ENCODE data around the gene RAP1GAP2.
A peak's percentile ranks its signal among the peaks of the same experiment; 100 is the strongest.

The RAP1GAP2 gene

DNA sequence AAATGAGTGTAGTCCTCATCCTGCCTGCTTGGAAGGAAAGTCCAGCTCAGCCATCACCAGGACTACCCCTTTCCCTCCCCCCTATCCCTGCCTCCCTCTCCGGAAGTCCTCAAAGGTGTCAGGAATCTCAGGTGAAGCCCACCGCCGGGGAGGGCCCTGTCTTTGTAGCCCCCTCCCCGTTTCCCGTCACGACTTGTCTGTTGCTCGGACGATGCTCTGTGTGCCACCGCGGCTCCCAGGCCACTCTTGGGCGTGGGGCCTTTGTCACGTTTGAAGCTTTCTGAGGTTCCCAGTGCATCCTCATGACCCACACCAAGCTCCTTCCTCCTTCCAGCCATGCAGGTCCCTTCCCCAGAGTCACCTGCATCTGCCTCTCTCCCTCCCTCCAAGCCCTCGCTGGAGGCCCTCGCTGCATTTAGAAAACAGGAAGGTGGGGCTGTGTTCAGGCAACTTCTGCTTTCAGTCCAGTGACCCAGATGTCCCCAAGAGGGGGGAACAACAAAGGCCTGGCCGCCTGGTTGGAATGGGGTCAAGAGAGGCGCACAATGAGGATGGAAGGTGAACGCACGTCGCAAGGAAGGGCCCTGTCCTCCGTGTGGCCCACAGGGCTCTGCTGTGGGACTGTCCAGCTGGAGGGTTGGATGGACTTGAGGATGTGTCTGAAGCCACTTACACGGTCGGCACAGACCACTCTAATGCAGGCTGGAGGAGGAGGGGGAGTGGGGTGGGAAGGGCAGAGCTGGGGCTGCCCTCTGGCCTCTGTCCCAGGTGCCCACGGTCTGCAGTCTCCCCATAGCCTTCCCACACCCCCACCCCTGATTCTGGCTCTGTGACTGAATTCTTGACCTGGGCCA, 207.3 kb downstream of the RAP1GAP2 start:
- CTCF ChIA-PET, result interaction anchor here (1.6 kb wide), 1 partner anchor 10 kb away, joined by 8 read pairs; no protein-coding TSS in a partner anchor
- POLR2A ChIA-PET, result no interaction called here
- DNase-seq (ENCODE audit: extremely low spot score), result no peak
- TF ChIP-seq ZNF384 (IDR thresholded peaks at IDR 0.05), result no peak
- TF ChIP-seq TARDBP (IDR thresholded peaks at IDR 0.05), result no peak
- TF ChIP-seq NFRKB (IDR thresholded peaks at IDR 0.05), result no peak
- TF ChIP-seq ELF4 (IDR thresholded peaks at IDR 0.05), result no peak
- no peak for TF ChIP-seq ARNT (IDR thresholded peaks at IDR 0.05)
- no peak for TF ChIP-seq SP1 (IDR thresholded peaks at IDR 0.05)
- TF ChIP-seq HDGF (IDR thresholded peaks at IDR 0.05; ENCODE audit: borderline replicate concordance), result no peak
- TF ChIP-seq FOXA1 (IDR thresholded peaks at IDR 0.05), result no peak
- no peak for TF ChIP-seq L3MBTL2 (conservative IDR thresholded peaks at IDR 0.05)
- no peak for TF ChIP-seq LEF1 (IDR thresholded peaks at IDR 0.05; ENCODE audit: borderline replicate concordance)
- no peak for TF ChIP-seq FOXK2 (IDR thresholded peaks at IDR 0.05)
- no peak for TF ChIP-seq SUZ12 (IDR thresholded peaks at IDR 0.05)
- TF ChIP-seq CTBP1 (IDR thresholded peaks at IDR 0.05; ENCODE audit: borderline replicate concordance), result no peak
- TF ChIP-seq FOXM1 (IDR thresholded peaks at IDR 0.05; ENCODE audit: borderline replicate concordance), result no peak

DNA sequence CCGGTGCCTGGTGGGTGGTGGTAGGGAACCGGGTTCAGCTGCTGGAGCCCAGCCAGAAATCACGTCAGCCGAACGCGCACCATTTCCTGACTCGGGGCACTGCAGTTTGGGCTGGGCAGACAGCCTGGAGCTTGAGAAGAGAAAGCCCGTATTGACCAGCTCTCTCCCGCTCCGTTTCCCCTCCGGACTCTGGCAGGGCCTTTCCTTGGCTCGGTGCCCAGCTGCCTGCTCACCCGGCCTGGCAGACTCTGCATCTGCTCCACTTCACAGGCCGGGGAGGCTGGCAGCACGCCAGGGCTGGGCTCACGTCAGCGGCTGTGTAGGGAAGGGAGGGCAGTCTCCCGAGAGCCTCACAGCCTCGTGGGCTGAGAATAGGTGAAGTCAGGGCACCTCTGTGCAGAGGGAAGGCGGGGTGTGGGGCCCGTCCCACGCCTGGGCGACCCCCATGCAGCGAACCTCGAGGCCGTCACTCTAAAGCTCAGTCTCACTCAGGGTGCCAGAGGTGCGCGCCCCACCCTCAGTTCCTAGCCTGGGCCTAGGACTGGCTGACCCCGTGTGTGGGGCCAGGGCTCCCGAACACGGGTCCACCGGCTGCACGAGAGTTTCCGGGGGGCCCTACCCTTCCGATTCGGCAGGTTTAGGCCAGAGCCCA, 208.0 kb downstream of the RAP1GAP2 start:
- DNase-seq (ENCODE audit: extremely low spot score), result peak; percentile 67
- POLR2A ChIA-PET, result no interaction called here
- TF ChIP-seq TARDBP (IDR thresholded peaks at IDR 0.05) (no peak), ZNF384 (IDR thresholded peaks at IDR 0.05) (no peak), SP1 (IDR thresholded peaks at IDR 0.05) (no peak), LEF1 (IDR thresholded peaks at IDR 0.05; ENCODE audit: borderline replicate concordance) (no peak)
- CTCF ChIA-PET, result no interaction called here

DNA sequence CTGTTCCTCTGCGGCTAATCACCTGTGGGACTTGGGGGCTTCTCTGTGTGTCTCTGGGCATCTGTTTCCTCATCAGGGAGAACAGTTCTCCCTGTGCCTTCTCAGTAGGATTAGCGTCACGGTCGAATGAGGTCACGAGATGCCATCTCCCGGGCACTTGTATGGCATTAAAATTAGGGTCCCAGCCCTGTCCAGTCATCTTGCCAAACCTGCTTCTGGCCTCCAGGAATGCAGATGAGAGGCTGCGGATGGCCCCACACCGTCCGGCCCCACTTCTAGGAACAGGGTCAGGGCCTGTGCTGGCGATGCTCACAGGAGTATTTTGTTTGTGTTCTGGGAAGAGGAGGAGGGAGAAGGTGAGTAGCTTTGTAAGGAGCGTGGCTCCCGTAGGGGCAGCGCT, 208.7 kb downstream of the RAP1GAP2 start:
- POLR2A ChIA-PET, result no interaction called here
- TF ChIP-seq NFRKB (IDR thresholded peaks at IDR 0.05) (no peak), TARDBP (IDR thresholded peaks at IDR 0.05) (no peak)
- CTCF ChIA-PET, result no interaction called here
- no peak for DNase-seq (ENCODE audit: extremely low spot score)

DNA sequence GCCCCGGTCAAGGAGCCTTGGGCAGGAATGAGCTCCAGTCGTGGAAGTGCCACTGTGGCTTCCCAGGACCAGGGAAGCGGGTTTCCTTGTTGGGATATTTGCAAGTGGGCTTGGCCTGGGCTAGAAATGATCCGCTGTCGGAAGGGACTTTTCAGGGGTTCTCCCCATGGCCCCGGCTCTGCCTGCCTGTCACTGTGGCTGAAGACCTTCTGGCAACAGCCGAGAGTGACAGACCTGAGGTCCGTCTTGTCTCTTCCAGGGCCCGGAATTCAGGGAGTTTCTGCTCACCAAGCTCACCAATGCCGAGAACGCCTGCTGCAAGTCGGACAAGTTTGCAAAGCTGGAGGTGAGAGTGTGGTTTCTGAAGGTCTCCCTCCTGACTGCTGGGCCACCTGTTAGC, 209.5 kb downstream of the RAP1GAP2 start:
- POLR2A ChIA-PET, result interaction anchor here (1.5 kb wide), 1 partner anchor 12 kb away, joined by 3 read pairs; no protein-coding TSS in a partner anchor
- no peak for TF ChIP-seq ZNF384 (IDR thresholded peaks at IDR 0.05)
- TF ChIP-seq ELF4 (IDR thresholded peaks at IDR 0.05), result no peak
- no peak for TF ChIP-seq FOXA1 (IDR thresholded peaks at IDR 0.05)
- CTCF ChIA-PET, result no interaction called here
- no peak for DNase-seq (ENCODE audit: extremely low spot score)

DNA sequence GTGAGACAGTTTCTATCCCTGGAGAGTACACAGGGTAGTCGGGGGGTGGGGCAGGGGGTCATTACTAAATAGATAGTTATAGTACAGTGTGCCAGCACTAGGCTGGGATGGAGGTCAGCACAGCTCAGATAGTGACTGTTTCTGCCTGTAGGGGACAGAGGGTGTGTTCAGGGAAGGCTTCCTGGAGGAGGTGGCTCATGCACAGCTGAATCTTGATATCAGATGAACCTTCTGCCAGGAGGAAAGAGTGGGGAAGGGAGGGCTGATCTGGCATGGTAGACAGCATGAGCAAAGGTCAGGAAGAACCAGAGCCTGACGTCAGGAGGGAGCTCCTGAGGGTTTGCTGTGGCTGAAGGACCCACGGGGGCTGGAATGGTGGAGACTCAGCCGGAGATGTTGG, 210.6 kb downstream of the RAP1GAP2 start:
- no peak for DNase-seq (ENCODE audit: extremely low spot score)
- TF ChIP-seq ARNT (IDR thresholded peaks at IDR 0.05) (no peak), FOXM1 (IDR thresholded peaks at IDR 0.05; ENCODE audit: borderline replicate concordance) (no peak), L3MBTL2 (conservative IDR thresholded peaks at IDR 0.05) (no peak), CTBP1 (IDR thresholded peaks at IDR 0.05; ENCODE audit: borderline replicate concordance) (no peak), ELF4 (IDR thresholded peaks at IDR 0.05) (no peak), HDGF (IDR thresholded peaks at IDR 0.05; ENCODE audit: borderline replicate concordance) (no peak)
- POLR2A ChIA-PET, result interaction anchor here (1.5 kb wide), 1 partner anchor 13 kb away, joined by 3 read pairs; no protein-coding TSS in a partner anchor
- CTCF ChIA-PET, result no interaction called here

DNA sequence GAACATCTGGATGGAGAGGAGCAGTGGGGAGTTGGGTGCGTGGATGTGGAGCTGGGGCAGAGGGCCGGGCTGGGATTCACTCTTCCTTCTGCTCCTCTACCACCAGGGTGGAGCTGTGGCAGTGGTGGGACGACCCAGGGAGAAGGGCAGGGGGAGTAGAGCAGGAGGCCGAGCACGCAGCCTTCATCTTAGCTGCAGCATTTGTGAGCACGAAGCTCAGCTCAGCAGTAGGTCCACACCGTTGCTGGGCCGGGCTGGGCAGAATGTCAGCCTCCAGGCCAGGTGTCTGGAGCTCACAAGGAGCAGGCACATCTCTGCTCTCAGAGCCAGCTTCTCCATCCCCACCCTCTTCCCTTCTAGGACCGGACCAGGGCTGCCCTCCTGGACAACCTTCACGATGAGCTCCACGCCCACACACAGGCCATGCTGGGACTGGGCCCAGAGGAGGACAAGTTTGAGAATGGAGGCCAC, 211.4 kb downstream of the RAP1GAP2 start:
- DNase-seq (ENCODE audit: extremely low spot score), result no peak
- ChIA-PET POLR2A (no interaction called here), CTCF (interaction anchor here (0.6 kb wide), 1 partner anchor 719 kb away, joined by 5 read pairs; no protein-coding TSS in a partner anchor)
- no peak for TF ChIP-seq HDGF (IDR thresholded peaks at IDR 0.05; ENCODE audit: borderline replicate concordance)
- no peak for TF ChIP-seq LEF1 (IDR thresholded peaks at IDR 0.05; ENCODE audit: borderline replicate concordance)
- TF ChIP-seq SUZ12 (IDR thresholded peaks at IDR 0.05), result no peak
- TF ChIP-seq BHLHE40 (IDR thresholded peaks at IDR 0.05; ENCODE audit: borderline replicate concordance), result no peak
- TF ChIP-seq FOXM1 (IDR thresholded peaks at IDR 0.05; ENCODE audit: borderline replicate concordance), result no peak
- TF ChIP-seq CTBP1 (IDR thresholded peaks at IDR 0.05; ENCODE audit: borderline replicate concordance), result no peak
- no peak for TF ChIP-seq ELF4 (IDR thresholded peaks at IDR 0.05)
- TF ChIP-seq, protein P1, sequence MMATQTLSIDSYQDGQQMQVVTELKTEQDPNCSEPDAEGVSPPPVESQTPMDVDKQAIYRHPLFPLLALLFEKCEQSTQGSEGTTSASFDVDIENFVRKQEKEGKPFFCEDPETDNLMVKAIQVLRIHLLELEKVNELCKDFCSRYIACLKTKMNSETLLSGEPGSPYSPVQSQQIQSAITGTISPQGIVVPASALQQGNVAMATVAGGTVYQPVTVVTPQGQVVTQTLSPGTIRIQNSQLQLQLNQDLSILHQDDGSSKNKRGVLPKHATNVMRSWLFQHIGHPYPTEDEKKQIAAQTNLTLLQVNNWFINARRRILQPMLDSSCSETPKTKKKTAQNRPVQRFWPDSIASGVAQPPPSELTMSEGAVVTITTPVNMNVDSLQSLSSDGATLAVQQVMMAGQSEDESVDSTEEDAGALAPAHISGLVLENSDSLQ (IDR thresholded peaks at IDR 0.05), result no peak
- no peak for TF ChIP-seq NFRKB (IDR thresholded peaks at IDR 0.05)

DNA sequence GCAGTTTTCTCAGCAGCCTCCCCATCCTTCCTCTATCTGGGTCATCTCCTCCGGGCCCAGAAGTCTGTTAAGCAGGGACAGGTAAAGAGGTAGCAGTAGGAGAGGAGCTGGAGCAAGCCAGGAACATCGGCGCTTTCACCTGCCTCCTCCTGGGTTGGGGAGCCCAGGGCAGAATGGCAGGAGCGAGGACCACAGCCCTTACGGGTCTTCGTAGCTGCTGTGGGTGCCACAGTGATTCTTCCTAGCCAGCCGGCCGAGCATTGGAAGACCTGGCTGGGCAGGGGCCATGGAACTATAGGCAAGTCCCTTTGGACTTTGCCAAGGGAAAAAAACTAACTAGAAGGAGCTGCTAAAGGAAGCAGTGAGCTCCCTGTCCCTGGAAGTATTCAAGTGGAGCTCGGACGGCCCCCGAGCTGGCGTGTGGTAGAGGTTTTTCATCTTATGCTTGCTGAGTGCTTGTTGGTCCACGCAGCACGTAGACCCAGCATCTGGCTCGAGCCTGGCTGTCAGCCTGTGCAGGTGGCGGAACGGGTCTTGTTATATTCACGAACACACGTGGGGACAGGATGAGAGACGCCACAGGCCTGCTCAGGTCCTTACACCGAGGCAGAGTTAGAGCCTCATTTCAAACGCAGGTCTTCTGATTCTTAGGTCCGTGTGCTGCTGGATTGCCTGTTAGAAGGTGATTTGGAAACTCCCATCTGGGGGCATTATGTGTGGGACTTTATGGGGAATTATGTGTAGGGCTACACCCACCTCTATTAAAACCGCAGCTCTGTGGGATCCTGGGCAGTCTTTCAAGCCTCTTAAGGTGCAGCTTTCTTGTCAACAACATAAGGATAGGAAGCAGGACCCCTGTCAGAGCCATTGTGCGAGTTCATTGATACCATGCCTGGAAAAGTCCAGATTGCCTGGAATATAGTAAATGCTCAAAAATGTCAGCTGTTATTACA, 212.4 kb downstream of the RAP1GAP2 start:
- ChIA-PET CTCF (interaction anchor here (0.6 kb wide), 1 partner anchor 718 kb away, joined by 5 read pairs; no protein-coding TSS in a partner anchor), POLR2A (no interaction called here)
- no peak for DNase-seq (ENCODE audit: extremely low spot score)
- no peak for TF ChIP-seq ARNT (IDR thresholded peaks at IDR 0.05)
- no peak for TF ChIP-seq L3MBTL2 (conservative IDR thresholded peaks at IDR 0.05)
- no peak for TF ChIP-seq BHLHE40 (IDR thresholded peaks at IDR 0.05; ENCODE audit: borderline replicate concordance)
- no peak for TF ChIP-seq HDGF (IDR thresholded peaks at IDR 0.05; ENCODE audit: borderline replicate concordance)
- no peak for TF ChIP-seq FOXM1 (IDR thresholded peaks at IDR 0.05; ENCODE audit: borderline replicate concordance)
- no peak for TF ChIP-seq FOXK2 (IDR thresholded peaks at IDR 0.05)
- TF ChIP-seq SUZ12 (IDR thresholded peaks at IDR 0.05), result no peak
- TF ChIP-seq, protein P1 (IDR thresholded peaks at IDR 0.05), result no peak
- no peak for TF ChIP-seq NFRKB (IDR thresholded peaks at IDR 0.05)
- TF ChIP-seq ZNF384 (IDR thresholded peaks at IDR 0.05), result no peak
- no peak for TF ChIP-seq TARDBP (IDR thresholded peaks at IDR 0.05)
- no peak for TF ChIP-seq LEF1 (IDR thresholded peaks at IDR 0.05; ENCODE audit: borderline replicate concordance)

Data from HEK293T (cell line).